Stimulated activated CD8-positive, alpha-beta memory T cell treated with anti-CD3 and anti-CD28 coated beads, Interleukin-4, amount 100 ng/mL, for 48 hours (primary cell): Measurements from ENCODE around the gene SLC12A2.

ENCODE experiments used
- DNase-seq: peaks from one replicate; pipeline ENCODE4 v3.0.0-alpha.2; 2020

Gene SLC12A2

GRCh38 chr5:128228521-128228920 lies 145.0 kb downstream of the SLC12A2 start:
- no peak for DNase-seq

- no peak for DNase-seq
These were observed 151.5 kb downstream of the SLC12A2 start for GRCh38 chr5:128234928-128235641.

GRCh38 chr5:128236334-128236733 lies 152.8 kb downstream of the SLC12A2 start:
- no peak for DNase-seq

GRCh38 chr5:128237000-128237399 lies 153.4 kb downstream of the SLC12A2 start:
- DNase-seq: no peak

- no peak for DNase-seq
These were observed 154.0 kb downstream of the SLC12A2 start for GRCh38 chr5:128237546-128237945.
